GM18870 (cell line): Measurements from ENCODE around the gene CDH23.
"Not testable (repeated sequence)": the region's sequence is repeated elsewhere in the genome, so short reads cannot be mapped to it uniquely, and the experiment has no call there.

Experiments used
- ATAC-seq: cut with Tn5 transposase; IDR thresholded peaks from one replicate; pipeline ENCODE4 v1.9.1; 2021; ENCODE audit warnings: moderate library complexity; ENCODE audit not compliant: unreplicated experiment

Gene CDH23

GRCh38 chr10:71597821-71598498 is 201.2 kb downstream of the CDH23 start:
- no peak for ATAC-seq

GRCh38 chr10:71598621-71599055 is 201.9 kb downstream of the CDH23 start:
- ATAC-seq, result no peak

- no peak for ATAC-seq
These were observed 202.8 kb downstream of the CDH23 start for GRCh38 chr10:71599518-71599917.

GRCh38 chr10:71600242-71600641 is 203.5 kb downstream of the CDH23 start:
- not testable (repeated sequence) for ATAC-seq

GRCh38 chr10:71600849-71601248 is 204.1 kb downstream of the CDH23 start:
- ATAC-seq, result no peak

- no peak for ATAC-seq
These were observed 204.6 kb downstream of the CDH23 start for GRCh38 chr10:71601273-71601672.

GRCh38 chr10:71603150-71603549 is 206.4 kb downstream of the CDH23 start:
- ATAC-seq, result no peak

GRCh38 chr10:71603754-71604153 is 207.0 kb downstream of the CDH23 start:
- ATAC-seq, result no peak

GRCh38 chr10:71604324-71605018 is 207.8 kb downstream of the CDH23 start:
- ATAC-seq, result no peak

GRCh38 chr10:71605263-71605962 is 208.7 kb downstream of the CDH23 start:
- no peak for ATAC-seq

- ATAC-seq, result no peak
These were observed 209.7 kb downstream of the CDH23 start for GRCh38 chr10:71606257-71607081.

GRCh38 chr10:71607082-71607443 is 210.3 kb downstream of the CDH23 start:
- ATAC-seq, result no peak

- no peak for ATAC-seq
These were observed 212.4 kb downstream of the CDH23 start for GRCh38 chr10:71608819-71609768.

GRCh38 chr10:71610651-71611050 is 213.9 kb downstream of the CDH23 start:
- ATAC-seq, result no peak

GRCh38 chr10:71611131-71611530 is 214.4 kb downstream of the CDH23 start:
- ATAC-seq, result no peak

- no peak for ATAC-seq
These were observed 215.1 kb downstream of the CDH23 start for GRCh38 chr10:71611709-71612422.

GRCh38 chr10:71613261-71613777 is 216.6 kb downstream of the CDH23 start:
- no peak for ATAC-seq

- ATAC-seq, result no peak
These were observed 217.2 kb downstream of the CDH23 start for GRCh38 chr10:71613877-71614276.

GRCh38 chr10:71614946-71615345 is 218.2 kb downstream of the CDH23 start:
- no peak for ATAC-seq
